Measurements from ENCODE around the gene CDH18.
"Not testable (repeated sequence)": the region's sequence is repeated elsewhere in the genome, so short reads cannot be mapped to it uniquely, and the experiment has no call there.

The CDH18 gene

GRCh38 chr5:19862711-19863110, 125.3 kb downstream of the CDH18 start:
- in situ Hi-C loops (cut with MboI; ENCODE audit: low sequenced_read_pairs): no loop called here

GRCh38 chr5:19859020-19859419, 129.0 kb downstream of the CDH18 start:
- in situ Hi-C loops (cut with MboI; ENCODE audit: low sequenced_read_pairs): no loop called here

GRCh38 chr5:19855931-19856330, 132.1 kb downstream of the CDH18 start:
- in situ Hi-C loops (cut with MboI; ENCODE audit: low sequenced_read_pairs): no loop called here

- in situ Hi-C loops (cut with MboI; ENCODE audit: low sequenced_read_pairs): no loop called here
Measured at GRCh38 chr5:19855453-19855852, 132.5 kb downstream of the CDH18 start.

- in situ Hi-C loops (cut with MboI; ENCODE audit: low sequenced_read_pairs): no loop called here
Measured at GRCh38 chr5:19855031-19855430, 133.0 kb downstream of the CDH18 start.

GRCh38 chr5:19853616-19854240, 134.3 kb downstream of the CDH18 start:
- in situ Hi-C loops (cut with MboI; ENCODE audit: low sequenced_read_pairs): no loop called here

GRCh38 chr5:19837536-19838174, 150.3 kb downstream of the CDH18 start:
- in situ Hi-C loops (cut with MboI; ENCODE audit: low sequenced_read_pairs): no loop called here

- in situ Hi-C loops (cut with MboI; ENCODE audit: low sequenced_read_pairs): no loop called here
Measured at GRCh38 chr5:19835442-19835841, 152.6 kb downstream of the CDH18 start.

GRCh38 chr5:19812720-19813119, 175.3 kb downstream of the CDH18 start:
- in situ Hi-C loops (cut with MboI; ENCODE audit: low sequenced_read_pairs): not testable (repeated sequence)

- in situ Hi-C loops (cut with MboI; ENCODE audit: low sequenced_read_pairs): no loop called here
Measured at GRCh38 chr5:19806756-19807155, 181.2 kb downstream of the CDH18 start.

GRCh38 chr5:19802686-19803085, 185.3 kb downstream of the CDH18 start:
- in situ Hi-C loops (cut with MboI; ENCODE audit: low sequenced_read_pairs): no loop called here

GRCh38 chr5:19795218-19795617, 192.8 kb downstream of the CDH18 start:
- in situ Hi-C loops (cut with MboI; ENCODE audit: low sequenced_read_pairs): no loop called here

GRCh38 chr5:19790829-19791466, 197.1 kb downstream of the CDH18 start:
- in situ Hi-C loops (cut with MboI; ENCODE audit: low sequenced_read_pairs): no loop called here

GRCh38 chr5:19782566-19782965, 205.4 kb downstream of the CDH18 start:
- in situ Hi-C loops (cut with MboI; ENCODE audit: low sequenced_read_pairs): no loop called here

GRCh38 chr5:19777363-19777762, 210.6 kb downstream of the CDH18 start:
- in situ Hi-C loops (cut with MboI; ENCODE audit: low sequenced_read_pairs): no loop called here

- in situ Hi-C loops (cut with MboI; ENCODE audit: low sequenced_read_pairs): not testable (repeated sequence)
Measured at GRCh38 chr5:19776886-19777285, 211.1 kb downstream of the CDH18 start.

- in situ Hi-C loops (cut with MboI; ENCODE audit: low sequenced_read_pairs): no loop called here
Measured at GRCh38 chr5:19771174-19771835, 216.7 kb downstream of the CDH18 start.

- in situ Hi-C loops (cut with MboI; ENCODE audit: low sequenced_read_pairs): no loop called here
Measured at GRCh38 chr5:19770396-19770795, 217.6 kb downstream of the CDH18 start.

GRCh38 chr5:19767987-19768386, 220.0 kb downstream of the CDH18 start:
- in situ Hi-C loops (cut with MboI; ENCODE audit: low sequenced_read_pairs): no loop called here

GRCh38 chr5:19753579-19753978, 234.4 kb downstream of the CDH18 start:
- in situ Hi-C loops (cut with MboI; ENCODE audit: low sequenced_read_pairs): no loop called here

- in situ Hi-C loops (cut with MboI; ENCODE audit: low sequenced_read_pairs): no loop called here
Measured at GRCh38 chr5:19751326-19751725, 236.7 kb downstream of the CDH18 start.

- in situ Hi-C loops (cut with MboI; ENCODE audit: low sequenced_read_pairs): no loop called here
Measured at GRCh38 chr5:19745247-19745646, 242.8 kb downstream of the CDH18 start.

Data from HL-60/S4 treated with phorbol 12-myristate 13-acetate at 8.2 ng/mL for 4 days and 3 days (cell line).